HepG2 (cell line): Measurements from ENCODE around the gene INF2.

Experiments used
- EED ChIP-seq: sonication (generic); formaldehyde crosslinking; IDR thresholded peaks from 2 replicates; pipeline ENCODE4 v1.5.0; 2020; ENCODE audit warnings: mild to moderate bottlenecking, missing genetic modification reagents
- ETV6 ChIP-seq: sonication (generic); formaldehyde crosslinking; conservative IDR thresholded peaks from 2 replicates; pipeline ENCODE4 v1.4.0; 2020; ENCODE audit warnings: missing genetic modification reagents
- KAT8 ChIP-seq: IDR thresholded peaks from 2 replicates; pipeline ENCODE4 v1.6.1; 2016; ENCODE audit warnings: missing genetic modification reagents, missing compliant biosample characterization
- KDM1A ChIP-seq: IDR thresholded peaks from 2 replicates; pipeline ENCODE4 v1.6.1; 2016; ENCODE audit warnings: missing compliant biosample characterization
- KLF12 ChIP-seq: sonication (generic); formaldehyde crosslinking; IDR thresholded peaks from 2 replicates; pipeline ENCODE4 v1.4.0; 2020; ENCODE audit warnings: missing genetic modification reagents, borderline replicate concordance
- RBFOX2 ChIP-seq: fragments of 200-400 bp; formaldehyde crosslinking; IDR thresholded peaks from 2 replicates; pipeline ENCODE4 v1.6.1; 2017; ENCODE audit warnings: low read depth, mild to moderate bottlenecking, low read length
- ZNF432 ChIP-seq: sonication (generic); formaldehyde crosslinking; IDR thresholded peaks from 2 replicates; pipeline ENCODE4 v1.5.0; 2020; ENCODE audit warnings: missing genetic modification reagents, mild to moderate bottlenecking, borderline replicate concordance
- ZNF792 ChIP-seq: IDR thresholded peaks from 2 replicates; pipeline ENCODE4 v1.6.1; 2016
- TF ChIP-seq, protein P1 (sequence below): sonication (generic); formaldehyde crosslinking; IDR thresholded peaks from 2 replicates; pipeline ENCODE4 v1.5.0; 2020; ENCODE audit warnings: mild to moderate bottlenecking, missing genetic modification reagents, moderate library complexity
- TF ChIP-seq, protein P2 (sequence below), 2 experiments: fragments of 450-650 bp in 1 of 2; sonication (generic) in 1 of 2; formaldehyde crosslinking; IDR thresholded peaks; 2 replicates each; pipeline versions ENCODE4 v1.5.0 to v1.8.0; 2020 to 2022; ENCODE audit warnings: mild to moderate bottlenecking in 1 of 2, missing genetic modification reagents in 1 of 2
- TF ChIP-seq, protein P3 (sequence below): sonication (generic); formaldehyde crosslinking; IDR thresholded peaks from 2 replicates; pipeline ENCODE4 v1.8.0; 2022; ENCODE audit warnings: mild to moderate bottlenecking, missing genetic modification reagents, borderline replicate concordance

DNA sequence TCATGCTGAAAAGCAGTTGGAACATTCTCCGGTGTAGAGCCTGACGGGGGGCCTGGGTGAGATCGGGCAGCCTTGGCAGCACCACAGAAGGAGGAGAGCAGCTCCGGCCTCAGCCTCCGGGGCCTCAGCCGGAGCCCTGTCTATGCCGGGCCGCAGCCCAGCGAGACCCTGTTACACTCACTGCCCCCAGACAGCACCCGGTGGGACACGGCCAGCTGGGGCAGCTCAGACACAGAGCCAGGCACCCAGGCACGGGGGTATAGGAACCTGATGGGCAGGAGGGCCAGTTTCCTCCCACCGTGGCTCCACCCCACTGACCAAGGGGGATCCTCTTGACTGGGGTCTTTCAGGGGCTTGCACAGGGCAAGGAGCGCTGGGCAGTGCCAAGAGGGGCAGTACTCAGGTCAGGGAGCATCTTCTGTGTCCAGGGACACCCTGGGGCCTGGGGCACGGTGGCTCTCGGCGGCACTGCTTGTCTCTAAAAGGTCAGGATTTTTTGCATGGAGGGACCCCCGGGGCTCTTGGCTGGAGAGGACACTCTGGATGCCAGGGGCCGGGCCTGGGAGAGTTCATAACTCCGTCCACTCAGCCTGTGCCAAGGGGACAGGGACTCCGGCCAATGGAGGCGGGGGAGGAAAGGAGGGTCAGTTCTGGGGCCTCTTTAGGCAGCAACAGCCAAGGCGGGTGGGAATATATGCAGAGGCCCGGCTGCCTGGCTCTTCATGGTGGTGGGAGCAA is 9.4 kb downstream of the INF2 start:
- TF ChIP-seq KLF12 (CRISPR knock-in tag) (no peak), ZNF432 (CRISPR knock-in tag) (no peak), ZNF792 (CRISPR knock-in tag) (no peak), KAT8 (CRISPR knock-in tag) (no peak), RBFOX2 (no peak; the same call in 1 of the 2 replicates), EED (CRISPR knock-in tag) (no peak), KDM1A (CRISPR knock-in tag) (no peak), ETV6 (CRISPR knock-in tag) (no peak)
- TF ChIP-seq, protein P1, sequence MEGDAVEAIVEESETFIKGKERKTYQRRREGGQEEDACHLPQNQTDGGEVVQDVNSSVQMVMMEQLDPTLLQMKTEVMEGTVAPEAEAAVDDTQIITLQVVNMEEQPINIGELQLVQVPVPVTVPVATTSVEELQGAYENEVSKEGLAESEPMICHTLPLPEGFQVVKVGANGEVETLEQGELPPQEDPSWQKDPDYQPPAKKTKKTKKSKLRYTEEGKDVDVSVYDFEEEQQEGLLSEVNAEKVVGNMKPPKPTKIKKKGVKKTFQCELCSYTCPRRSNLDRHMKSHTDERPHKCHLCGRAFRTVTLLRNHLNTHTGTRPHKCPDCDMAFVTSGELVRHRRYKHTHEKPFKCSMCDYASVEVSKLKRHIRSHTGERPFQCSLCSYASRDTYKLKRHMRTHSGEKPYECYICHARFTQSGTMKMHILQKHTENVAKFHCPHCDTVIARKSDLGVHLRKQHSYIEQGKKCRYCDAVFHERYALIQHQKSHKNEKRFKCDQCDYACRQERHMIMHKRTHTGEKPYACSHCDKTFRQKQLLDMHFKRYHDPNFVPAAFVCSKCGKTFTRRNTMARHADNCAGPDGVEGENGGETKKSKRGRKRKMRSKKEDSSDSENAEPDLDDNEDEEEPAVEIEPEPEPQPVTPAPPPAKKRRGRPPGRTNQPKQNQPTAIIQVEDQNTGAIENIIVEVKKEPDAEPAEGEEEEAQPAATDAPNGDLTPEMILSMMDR = no peak
- TF ChIP-seq, protein P2, sequence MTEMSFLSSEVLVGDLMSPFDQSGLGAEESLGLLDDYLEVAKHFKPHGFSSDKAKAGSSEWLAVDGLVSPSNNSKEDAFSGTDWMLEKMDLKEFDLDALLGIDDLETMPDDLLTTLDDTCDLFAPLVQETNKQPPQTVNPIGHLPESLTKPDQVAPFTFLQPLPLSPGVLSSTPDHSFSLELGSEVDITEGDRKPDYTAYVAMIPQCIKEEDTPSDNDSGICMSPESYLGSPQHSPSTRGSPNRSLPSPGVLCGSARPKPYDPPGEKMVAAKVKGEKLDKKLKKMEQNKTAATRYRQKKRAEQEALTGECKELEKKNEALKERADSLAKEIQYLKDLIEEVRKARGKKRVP (CRISPR knock-in tag; IDR thresholded peaks at IDR 0.05) = no peak
- TF ChIP-seq, protein P3, sequence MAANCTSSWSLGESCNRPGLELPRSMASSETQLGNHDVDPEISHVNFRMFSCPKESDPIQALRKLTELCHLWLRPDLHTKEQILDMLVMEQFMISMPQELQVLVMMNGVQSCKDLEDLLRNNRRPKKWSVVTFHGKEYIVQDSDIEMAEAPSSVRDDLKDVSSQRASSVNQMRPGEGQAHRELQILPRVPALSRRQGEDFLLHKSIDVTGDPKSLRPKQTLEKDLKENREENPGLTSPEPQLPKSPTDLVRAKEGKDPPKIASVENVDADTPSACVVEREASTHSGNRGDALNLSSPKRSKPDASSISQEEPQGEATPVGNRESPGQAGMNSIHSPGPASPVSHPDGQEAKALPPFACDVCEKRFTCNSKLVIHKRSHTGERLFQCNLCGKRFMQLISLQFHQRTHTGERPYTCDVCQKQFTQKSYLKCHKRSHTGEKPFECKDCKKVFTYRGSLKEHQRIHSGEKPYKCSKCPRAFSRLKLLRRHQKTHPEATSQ = no peak
